Suprapubic skin (tissue), 4 donors: Measurements from ENCODE around the gene MBD3L2B. TPM values are rescaled to one million over a fixed set of nuclear protein-coding genes. Genes with fewer than 3 reads are reported as not detected.
"Not testable (repeated sequence)": the region's sequence is repeated elsewhere in the genome, so short reads cannot be mapped to it uniquely, and the experiment has no call there.

Experiments
- DNase-seq, 2 donors: peaks; one replicate each; pipeline ENCODE4 v3.0.0-alpha.2; 2019; ENCODE audit warnings: low spot score in 2 of 2
- H3K27ac ChIP-seq: fragments of 200-600 bp; sonication (generic); one replicate; pipeline ENCODE4 v1.5.1; 2019
- H3K27me3 ChIP-seq: fragments of 200-600 bp; sonication (generic); one replicate; pipeline ENCODE4 v1.5.1; 2019
- H3K36me3 ChIP-seq: fragments of 200-600 bp; sonication (generic); one replicate; pipeline ENCODE4 v1.5.1; 2019
- H3K4me1 ChIP-seq: fragments of 200-600 bp; sonication (generic); one replicate; pipeline ENCODE4 v1.5.1; 2019
- H3K4me3 ChIP-seq: fragments of 200-600 bp; sonication (generic); one replicate; pipeline ENCODE4 v1.5.1; 2019; ENCODE audit warnings: mild to moderate bottlenecking
- H3K9me3 ChIP-seq: fragments of 200-600 bp; sonication (generic); one replicate; pipeline ENCODE4 v1.5.1; 2019
- EP300 ChIP-seq: sonication (generic); formaldehyde crosslinking; IDR thresholded peaks from one replicate; pipeline ENCODE4 v1.6.1; 2017; ENCODE audit warnings: antibody characterized with exemption
- POLR2A ChIP-seq, 2 donors: fragments of 450-650 bp; IDR thresholded peaks; one replicate each; pipeline ENCODE4 v1.6.1; 2017; ENCODE audit warnings: antibody characterized with exemption in 2 of 2, mild to moderate bottlenecking in 2 of 2, moderate library complexity in 2 of 2
- POLR2AphosphoS5 ChIP-seq, 3 donors: sonication (generic); formaldehyde crosslinking; IDR thresholded peaks; one replicate each; pipeline ENCODE4 v1.6.1; 2017; ENCODE audit warnings: antibody characterized with exemption in 3 of 3
- WGBS: methylation state at CpG from one replicate; pipeline ENCODE4 v1.1.5; 2018; 5-methylcytosine and 5-hydroxymethylcytosine counted together
- total RNA-seq, 4 donors: library from RNA; depleted of rRNA; stranded (reverse); fragments of >200 nt; gene quantifications; one replicate each; pipeline ENCODE4 v1.1.0, GENCODE V29; 2016
- TF ChIP-seq, protein P1 (sequence below), 2 donors: fragments of 200-600 bp in 1 of 2; fragments of 450-650 bp in 1 of 2; sonication (generic) in 1 of 2; IDR thresholded peaks; one replicate each; pipeline ENCODE4 v1.5.1; 2016 to 2019; ENCODE audit warnings: antibody characterized with exemption in 2 of 2, mild to moderate bottlenecking in 1 of 2, moderate library complexity in 1 of 2

MBD3L2B gene
- total RNA-seq: not detected

DNA sequence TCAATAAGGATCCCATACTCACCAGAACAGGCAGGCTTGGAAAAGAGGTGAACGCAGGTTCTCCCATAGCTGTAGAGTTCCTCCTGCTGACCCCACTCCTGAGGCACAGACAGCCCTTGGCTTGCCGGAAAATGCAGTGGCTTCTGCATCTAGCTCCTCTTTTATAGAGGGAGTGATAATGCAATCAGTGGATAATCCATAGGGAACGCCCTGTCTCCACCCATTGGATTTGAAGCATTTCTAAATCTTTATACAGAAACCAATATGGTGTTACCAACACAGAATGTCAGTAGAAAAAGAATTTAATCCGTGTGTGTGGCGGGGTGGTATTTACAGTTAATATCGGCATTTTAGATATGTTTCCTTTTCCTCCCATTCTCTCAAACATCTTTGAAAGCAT, at the start of gene MBD3L2B:
Gene MBD3L2B, minus strand, starts transcription at position 101 of the 400 bp plus-strand sequence. Its CDS starts 34 bp downstream, at position 67.
- not testable (repeated sequence) for H3K27me3 ChIP-seq, H3K9me3 ChIP-seq, DNase-seq, H3K4me3 ChIP-seq, H3K4me1 ChIP-seq, H3K27ac ChIP-seq, H3K36me3 ChIP-seq
- WGBS: no CpG with 5 or more reads among the region's 6 CpGs

DNA sequence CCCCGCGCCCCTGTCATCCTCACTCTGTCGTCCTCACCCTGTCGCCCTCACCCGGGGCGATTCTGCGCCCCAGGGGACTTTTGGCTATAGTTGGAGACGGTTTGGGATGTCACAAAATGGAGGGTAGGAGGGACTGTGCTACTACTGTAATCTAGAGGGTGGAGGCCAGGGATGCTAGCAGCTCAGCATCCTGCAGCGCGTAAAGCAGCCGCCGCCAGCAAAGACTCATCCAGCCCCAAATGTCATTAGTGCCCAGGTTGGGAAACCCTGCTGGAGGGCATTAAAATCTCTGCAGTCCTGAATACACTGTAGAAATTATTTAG, 48.6 kb upstream of the MBD3L2B start:
- H3K36me3 ChIP-seq: peaks cover 36% of the 10 kb centered on the region
- DNase-seq: no peak
- peak overlapping the region; percentile 87 for H3K27ac ChIP-seq
- H3K4me3 ChIP-seq: peak overlapping the region; percentile 94
- TF ChIP-seq, protein P1, sequence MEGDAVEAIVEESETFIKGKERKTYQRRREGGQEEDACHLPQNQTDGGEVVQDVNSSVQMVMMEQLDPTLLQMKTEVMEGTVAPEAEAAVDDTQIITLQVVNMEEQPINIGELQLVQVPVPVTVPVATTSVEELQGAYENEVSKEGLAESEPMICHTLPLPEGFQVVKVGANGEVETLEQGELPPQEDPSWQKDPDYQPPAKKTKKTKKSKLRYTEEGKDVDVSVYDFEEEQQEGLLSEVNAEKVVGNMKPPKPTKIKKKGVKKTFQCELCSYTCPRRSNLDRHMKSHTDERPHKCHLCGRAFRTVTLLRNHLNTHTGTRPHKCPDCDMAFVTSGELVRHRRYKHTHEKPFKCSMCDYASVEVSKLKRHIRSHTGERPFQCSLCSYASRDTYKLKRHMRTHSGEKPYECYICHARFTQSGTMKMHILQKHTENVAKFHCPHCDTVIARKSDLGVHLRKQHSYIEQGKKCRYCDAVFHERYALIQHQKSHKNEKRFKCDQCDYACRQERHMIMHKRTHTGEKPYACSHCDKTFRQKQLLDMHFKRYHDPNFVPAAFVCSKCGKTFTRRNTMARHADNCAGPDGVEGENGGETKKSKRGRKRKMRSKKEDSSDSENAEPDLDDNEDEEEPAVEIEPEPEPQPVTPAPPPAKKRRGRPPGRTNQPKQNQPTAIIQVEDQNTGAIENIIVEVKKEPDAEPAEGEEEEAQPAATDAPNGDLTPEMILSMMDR (IDR thresholded peaks at IDR 0.05): no peak
- TF ChIP-seq POLR2AphosphoS5 (IDR thresholded peaks at IDR 0.05): no peak
- TF ChIP-seq EP300: no peak
- no peak for TF ChIP-seq POLR2A (IDR thresholded peaks at IDR 0.05)
- H3K27me3 ChIP-seq: no peaks in the 10 kb centered on the region
- H3K9me3 ChIP-seq: peaks cover 1% of the 10 kb centered on the region
- 0% methylated on average over 5 of the region's 12 CpGs for WGBS
- peaks cover 9% of the 10 kb centered on the region for H3K4me1 ChIP-seq

DNA sequence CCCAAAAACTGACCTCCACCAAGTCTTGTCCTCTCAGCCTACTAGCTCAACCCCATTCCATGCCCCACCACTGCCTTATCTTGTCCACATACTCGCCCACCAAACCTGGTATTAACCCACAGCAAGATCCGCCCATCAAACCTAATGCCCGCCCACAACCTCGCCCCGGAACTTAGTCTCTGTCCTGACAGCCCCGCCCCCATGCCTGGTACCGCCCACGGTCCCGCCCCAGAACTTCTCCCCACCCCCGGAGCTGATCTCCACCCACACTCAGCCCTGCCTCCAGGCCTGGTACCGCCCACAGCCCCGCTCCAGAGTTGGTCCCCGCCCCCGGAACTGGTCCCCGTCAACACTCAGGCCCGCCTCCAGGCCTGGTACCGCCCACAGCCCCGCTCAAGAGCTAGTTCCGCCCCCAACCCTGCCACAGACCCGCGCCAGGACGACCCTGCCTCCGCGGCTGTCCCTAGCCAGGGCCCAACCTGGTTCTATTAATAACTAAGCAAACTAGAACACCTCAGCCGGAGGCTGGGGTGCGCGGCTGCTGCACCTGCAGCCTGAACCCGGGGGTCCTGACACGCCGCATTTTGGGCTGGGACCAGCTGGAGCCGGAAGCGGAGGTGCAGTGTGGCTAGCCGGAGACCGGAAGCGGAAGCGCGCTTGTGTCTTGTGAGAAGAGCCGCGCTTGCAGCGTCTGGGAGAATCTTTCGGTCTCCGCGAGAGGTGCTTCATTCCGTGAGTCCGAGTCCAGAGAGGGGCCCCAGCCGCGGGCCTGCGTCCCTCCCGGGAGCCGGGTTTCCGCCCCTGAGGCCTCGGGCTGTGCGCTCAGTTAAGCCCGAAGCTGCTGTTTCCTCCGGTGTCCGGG, 48.0 kb upstream of the MBD3L2B start, which contains the start of gene ZNF557:
Gene ZNF557, plus strand, starts transcription at position 662 of the 862 bp plus-strand sequence. CDS start 5,372 bp downstream, outside the sequence.
- peak; percentile 99 to 100 for DNase-seq
- Histone ChIP-seq H3K9me3 (no peaks in the 10 kb centered on the region), H3K4me1 (peaks cover 9% of the 10 kb centered on the region), H3K27ac (peak within 1 kb of the TSS; percentile 87), H3K27me3 (no peaks in the 10 kb centered on the region), H3K36me3 (peaks cover 30% of the 10 kb centered on the region), H3K4me3 (peak within 1 kb of the TSS; percentile 94)
- TF ChIP-seq EP300 (no peak), POLR2AphosphoS5 (IDR thresholded peaks at IDR 0.05) (peak in 2 of 3 donors; percentile 35 to 79), POLR2A (IDR thresholded peaks at IDR 0.05) (peak in 1 of 2 donors; percentile 50)
- TF ChIP-seq, protein P1 (IDR thresholded peaks at IDR 0.05): no peak
- WGBS: 3% methylated on average over 29 of the region's 56 CpGs

DNA sequence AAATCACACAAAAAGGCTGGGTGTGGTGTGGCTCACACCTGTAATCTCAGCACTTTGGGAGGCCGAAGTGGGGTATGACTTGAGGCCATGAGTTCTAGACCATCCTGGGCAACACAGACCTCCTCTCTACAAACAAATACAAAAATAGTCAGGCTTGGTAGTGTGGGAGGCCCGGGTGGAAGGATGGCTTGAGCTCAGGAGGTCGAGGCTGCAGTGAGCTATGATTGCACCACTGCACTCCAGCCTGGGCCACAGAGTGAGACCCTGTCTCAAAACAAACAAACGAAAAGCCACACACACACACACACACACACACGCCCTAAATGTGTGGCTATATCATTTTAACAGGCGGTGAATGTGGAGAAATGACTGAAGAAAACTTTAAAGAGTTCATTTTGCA, 47.4 kb upstream of the MBD3L2B start:
- H3K36me3 ChIP-seq: peaks cover 23% of the 10 kb centered on the region
- WGBS: 85% methylated on average over 6 of the region's 6 CpGs
- TF ChIP-seq POLR2A (IDR thresholded peaks at IDR 0.05): no peak
- no peak for TF ChIP-seq POLR2AphosphoS5 (IDR thresholded peaks at IDR 0.05)
- no peak for TF ChIP-seq EP300
- TF ChIP-seq, protein P1 (IDR thresholded peaks at IDR 0.05): no peak
- H3K27me3 ChIP-seq: no peaks in the 10 kb centered on the region
- H3K4me1 ChIP-seq: peaks cover 9% of the 10 kb centered on the region
- H3K4me3 ChIP-seq: peak overlapping the region; percentile 94
- no peak for DNase-seq
- no peaks in the 10 kb centered on the region for H3K9me3 ChIP-seq
- no peak overlapping the region for H3K27ac ChIP-seq

DNA sequence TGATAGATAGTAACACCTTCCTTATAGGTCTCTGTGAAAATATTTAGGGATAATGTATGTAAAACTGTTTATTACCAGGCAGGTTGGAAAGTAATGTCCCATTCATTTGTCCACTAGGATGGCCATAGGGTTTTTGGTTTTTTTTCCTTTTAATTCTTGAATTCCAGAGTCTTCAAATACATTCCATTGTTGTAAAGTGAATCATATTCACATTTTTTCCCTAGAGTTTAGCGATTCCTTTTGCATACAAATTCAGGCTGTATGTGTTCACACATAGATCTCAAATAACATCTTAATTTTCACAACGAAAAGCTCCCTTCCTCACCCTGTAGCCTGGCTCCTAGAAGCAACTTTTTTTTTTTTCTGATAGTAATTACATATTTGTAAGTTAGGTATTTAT, 46.5 kb upstream of the MBD3L2B start:
- 57% methylated on average over 2 of the region's 2 CpGs for WGBS
- H3K36me3 ChIP-seq: peaks cover 14% of the 10 kb centered on the region
- no peak for DNase-seq
- H3K27ac ChIP-seq: no peak overlapping the region
- no peak overlapping the region for H3K4me3 ChIP-seq
- TF ChIP-seq, protein P1 (IDR thresholded peaks at IDR 0.05): no peak
- no peak for TF ChIP-seq EP300
- no peak for TF ChIP-seq POLR2AphosphoS5 (IDR thresholded peaks at IDR 0.05)
- TF ChIP-seq POLR2A (IDR thresholded peaks at IDR 0.05): no peak
- H3K27me3 ChIP-seq: no peaks in the 10 kb centered on the region
- H3K9me3 ChIP-seq: no peaks in the 10 kb centered on the region
- peaks cover 9% of the 10 kb centered on the region for H3K4me1 ChIP-seq

DNA sequence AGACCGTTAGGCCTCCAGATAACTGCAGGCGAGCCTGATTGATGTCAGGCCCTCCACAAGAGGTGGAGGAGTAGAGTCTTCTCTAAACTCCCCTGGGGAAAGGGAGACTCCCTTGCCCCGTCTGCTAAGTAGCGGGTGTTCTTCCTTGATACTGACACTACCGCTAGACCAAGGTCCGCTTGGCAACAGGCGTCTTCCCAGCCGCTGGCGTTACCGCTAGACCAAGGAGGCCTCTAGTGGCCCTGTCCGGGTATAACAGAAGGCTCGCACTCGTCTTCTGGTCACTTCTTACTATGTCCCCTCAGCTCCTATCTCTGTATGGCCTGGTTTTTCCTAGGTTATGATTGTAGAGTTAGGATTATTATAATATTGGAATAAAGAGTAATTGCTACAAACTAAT, 45.9 kb upstream of the MBD3L2B start:
- not testable (repeated sequence) for H3K27ac ChIP-seq, H3K9me3 ChIP-seq, H3K27me3 ChIP-seq, H3K36me3 ChIP-seq, H3K4me3 ChIP-seq, DNase-seq, H3K4me1 ChIP-seq
- 49% methylated on average over 13 of the region's 13 CpGs for WGBS
